Spleen (tissue), 11 donors: ENCODE results near the gene FERMT3. TPM values are rescaled to one million over a fixed set of nuclear protein-coding genes. Genes with fewer than 3 reads are reported as not detected.

Experiments
- DNase-seq: peaks from one replicate; pipeline ENCODE4 v3.0.0-alpha.2; 2020
- H3K27ac ChIP-seq, 8 donors: fragments of 200-600 bp; sonication (generic) in 7 of 8; 1 replicate in 4 of 8; 2 replicates in 4 of 8; pipeline versions ENCODE4 v1.5.0 to v1.8.0; 2016 to 2021; ENCODE audit warnings: inconsistent platforms in 4 of 8, mild to moderate bottlenecking in 4 of 8, moderate library complexity in 1 of 8
- H3K27me3 ChIP-seq, 7 donors: fragments of 200-600 bp; sonication (generic) in 6 of 7; replicated peaks in 1 of 7; 1 replicate in 4 of 7; 2 replicates in 3 of 7; pipeline versions ENCODE4 v1.5.0 to v1.8.0; 2016 to 2021; ENCODE audit warnings: inconsistent platforms in 3 of 7, mild to moderate bottlenecking in 1 of 7
- H3K36me3 ChIP-seq, 6 donors: fragments of 200-600 bp; sonication (generic) in 5 of 6; 1 replicate in 4 of 6; 2 replicates in 2 of 6; pipeline versions ENCODE4 v1.5.0 to v1.8.0; 2016 to 2021; ENCODE audit warnings: inconsistent platforms in 2 of 6
- H3K4me1 ChIP-seq, 6 donors: fragments of 200-600 bp; sonication (generic) in 5 of 6; 1 replicate in 3 of 6; 2 replicates in 3 of 6; pipeline versions ENCODE4 v1.5.0 to v1.8.0; 2016 to 2021; ENCODE audit warnings: inconsistent platforms in 3 of 6
- H3K4me3 ChIP-seq, 8 donors: fragments of 200-600 bp; sonication (generic) in 7 of 8; 1 replicate in 4 of 8; 2 replicates in 4 of 8; pipeline versions ENCODE4 v1.5.0 to v1.8.0; 2016 to 2021; ENCODE audit warnings: inconsistent platforms in 4 of 8, mild to moderate bottlenecking in 4 of 8, moderate library complexity in 2 of 8
- H3K9me3 ChIP-seq, 8 donors: fragments of 200-600 bp; sonication (generic) in 7 of 8; 1 replicate in 4 of 8; 2 replicates in 4 of 8; pipeline versions ENCODE4 v1.5.0 to v1.8.0; 2016 to 2021; ENCODE audit warnings: inconsistent platforms in 4 of 8
- CTCF ChIP-seq, 11 experiments: fragments of 200-600 bp in 7 of 11; fragments of 450-650 bp in 4 of 11; sonication (generic) in 4 of 11; IDR thresholded peaks in 8 of 11; conservative IDR thresholded peaks in 3 of 11; 1 replicate in 7 of 11; 2 replicates in 4 of 11; pipeline versions ENCODE4 v1.4.0 to v1.8.0; 2016 to 2021; ENCODE audit warnings: antibody characterized with exemption in 11 of 11, inconsistent platforms in 4 of 11, mild to moderate bottlenecking in 1 of 11
- POLR2A ChIP-seq, 3 donors: fragments of 450-650 bp; IDR thresholded peaks; one replicate each; pipeline ENCODE4 v1.5.1; 2017; ENCODE audit warnings: antibody characterized with exemption in 3 of 3, mild to moderate bottlenecking in 1 of 3
- POLR2AphosphoS5 ChIP-seq, 3 donors: sonication (generic); formaldehyde crosslinking; IDR thresholded peaks; one replicate each; pipeline ENCODE4 v1.5.1; 2017; ENCODE audit warnings: antibody characterized with exemption in 3 of 3
- WGBS, 5 donors: extraction: QIAGEN DNeasy Blood & Tissue Kit in 3 of 5; methylation state at CpG; one replicate each; pipeline versions ENCODE4 v1.1.5 to v1.1.7; 2013 to 2018; 5-methylcytosine and 5-hydroxymethylcytosine counted together
- intact Hi-C: fragments of 100-400 bp; cut with DNase I; formaldehyde crosslinking; loops from one replicate; pipeline ENCODE4 v1.15.0; 2023; ENCODE audit warnings: low total_unique reads
- polyA plus RNA-seq, 3 donors: library from polyadenylated mRNA; stranded (reverse); fragments of 200-250 nt; gene quantifications; one replicate each; pipeline ENCODE4 v1.2.1, GENCODE V29; 2013
- total RNA-seq, 7 donors: library from RNA; depleted of rRNA in 3 of 7; stranded (reverse); fragments of >200 nt in 3 of 7; fragmentation: NEBNext Ultra II Directional in 4 of 7; extraction: Animal tissue kit (Norgen Biotek cat#: 25700) in 4 of 7; gene quantifications; one replicate each; pipeline versions ENCODE4 v1.1.0 to v1.2.1, GENCODE V29; 2016 to 2021
- donor health status: healthy with polysubstance abuse.
- donor health status: DM: no; HTN: no; CAD: no; lungs with moderate emphysema.
- donor health status: DM: no; HTN: no; CAD: no.
- donor health status: Bipolar disorder and iron deficiency.
- donor health status: healthy.
- donor health status: DM: no; HTN: no; CAD: no.
- donor health status: DM: yes; HTN: yes; CAD: no.

The FERMT3 gene
- total and polyA plus RNA-seq, 10 donors: 120 to 248 (median 174) TPM

DNA sequence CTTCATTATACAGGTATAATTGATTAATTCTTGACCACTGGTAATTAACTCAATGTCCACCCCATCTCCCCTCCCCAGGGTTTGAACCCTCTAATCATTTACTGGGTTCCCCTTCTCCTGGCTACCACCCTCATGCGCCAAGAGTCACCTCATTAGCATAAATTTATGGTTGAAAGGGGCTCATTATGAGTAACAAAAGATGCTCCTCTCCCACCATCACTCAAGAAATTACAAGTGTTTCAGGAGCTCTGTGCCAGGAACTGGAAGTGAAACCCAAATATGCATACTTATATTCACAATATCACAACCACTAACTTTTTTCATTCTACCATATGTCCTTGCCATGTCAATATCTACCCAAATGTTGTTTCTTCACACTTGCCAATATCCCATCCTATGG is 28.3 kb upstream of the FERMT3 start:
- Histone ChIP-seq H3K36me3 (no peaks in the 10 kb centered on the region), H3K4me3 (no peak overlapping the region), H3K27me3 (no peaks in the 10 kb centered on the region), H3K9me3 (peaks cover 0 to 3% (median 0%) of the 10 kb centered on the region in 8 donors), H3K27ac (no peak overlapping the region), H3K4me1 (peaks cover 11 to 32% (median 20%) of the 10 kb centered on the region in 6 donors)
- intact Hi-C loops: no loop called here
- no peak for DNase-seq
- TF ChIP-seq POLR2A (IDR thresholded peaks at IDR 0.05): no peak
- no peak for TF ChIP-seq POLR2AphosphoS5 (IDR thresholded peaks at IDR 0.05)
- TF ChIP-seq CTCF (IDR thresholded peaks at IDR 0.05 in 8 of 11, conservative IDR thresholded peaks at IDR 0.05 in 3 of 11): no peak
- 53 to 79% (median 65%) methylated on average over 1 of the region's 1 CpG for WGBS, 5 donors

- intact Hi-C loops: no loop called here
- WGBS, 5 donors: 91 to 98% (median 93%) methylated on average over 11 to 12 of the region's 12 CpGs
- Histone ChIP-seq H3K4me1 (peaks cover 17 to 41% (median 29%) of the 10 kb centered on the region in 6 donors), H3K4me3 (no peak overlapping the region), H3K9me3 (no peaks in the 10 kb centered on the region), H3K27ac (no peak overlapping the region), H3K27me3 (no peaks in the 10 kb centered on the region), H3K36me3 (no peaks in the 10 kb centered on the region)
- no peak for DNase-seq
- TF ChIP-seq POLR2AphosphoS5 (IDR thresholded peaks at IDR 0.05) (no peak), CTCF (IDR thresholded peaks at IDR 0.05 in 8 of 11, conservative IDR thresholded peaks at IDR 0.05 in 3 of 11) (no peak), POLR2A (IDR thresholded peaks at IDR 0.05) (no peak)
Observed at GRCh38 chr11:64178951-64179639, 27.4 kb upstream of the FERMT3 start.

- intact Hi-C loops: no loop called here
- Histone ChIP-seq H3K4me3 (no peak overlapping the region), H3K4me1 (peaks cover 25 to 54% (median 43%) of the 10 kb centered on the region in 6 donors), H3K27me3 (no peaks in the 10 kb centered on the region), H3K9me3 (no peaks in the 10 kb centered on the region), H3K36me3 (no peaks in the 10 kb centered on the region), H3K27ac (peak overlapping the region in 6 of 8 donors; percentile 26 to 77 (median 72))
- WGBS, 5 donors: 70 to 76% (median 74%) methylated on average over 5 of the region's 5 CpGs
- TF ChIP-seq CTCF (IDR thresholded peaks at IDR 0.05 in 8 of 11, conservative IDR thresholded peaks at IDR 0.05 in 3 of 11) (no peak), POLR2A (IDR thresholded peaks at IDR 0.05) (no peak), POLR2AphosphoS5 (IDR thresholded peaks at IDR 0.05) (no peak)
- no peak for DNase-seq
Observed at GRCh38 chr11:64180891-64181290, 25.6 kb upstream of the FERMT3 start.

- H3K27ac ChIP-seq: peak overlapping the region in 7 of 8 donors; percentile 10 to 77 (median 68)
- no peaks in the 10 kb centered on the region for H3K27me3 ChIP-seq
- peak overlapping the region in 1 of 8 donors; percentile 25 for H3K4me3 ChIP-seq
- DNase-seq: peak; percentile 90
- no peaks in the 10 kb centered on the region for H3K36me3 ChIP-seq
- H3K9me3 ChIP-seq: no peaks in the 10 kb centered on the region
- WGBS, 5 donors: 42 to 55% (median 43%) methylated on average over 13 to 17 of the region's 17 CpGs
- peak in 1 of 3 donors; percentile 41 for TF ChIP-seq POLR2A (IDR thresholded peaks at IDR 0.05)
- no peak for TF ChIP-seq CTCF (IDR thresholded peaks at IDR 0.05 in 8 of 11, conservative IDR thresholded peaks at IDR 0.05 in 3 of 11)
- peak; percentile 83 to 94 (median 90) for TF ChIP-seq POLR2AphosphoS5 (IDR thresholded peaks at IDR 0.05)
- intact Hi-C loops: no loop called here
- H3K4me1 ChIP-seq: peaks cover 25 to 54% (median 43%) of the 10 kb centered on the region in 6 donors
Observed at GRCh38 chr11:64181506-64182411, 24.8 kb upstream of the FERMT3 start.
